GM18508 (cell line): Measurements from ENCODE around the gene CAMTA1.
"Not testable (repeated sequence)": the region's sequence is repeated elsewhere in the genome, so short reads cannot be mapped to it uniquely, and the experiment has no call there.

Source experiments
- ATAC-seq: cut with Tn5 transposase; IDR thresholded peaks from one replicate; pipeline ENCODE4 v1.9.1; 2021; ENCODE audit warnings: moderate number of reproducible peaks; ENCODE audit not compliant: insufficient read depth, unreplicated experiment

Gene CAMTA1

GRCh38 chr1:7151978-7152377 lies 366.7 kb downstream of the CAMTA1 start:
- ATAC-seq: no peak

GRCh38 chr1:7152655-7153054 lies 367.4 kb downstream of the CAMTA1 start:
- no peak for ATAC-seq

- ATAC-seq: no peak
Measured at GRCh38 chr1:7153464-7153863, 368.2 kb downstream of the CAMTA1 start.

GRCh38 chr1:7159116-7159781 lies 374.0 kb downstream of the CAMTA1 start:
- ATAC-seq: no peak

GRCh38 chr1:7168554-7168953 lies 383.3 kb downstream of the CAMTA1 start:
- not testable (repeated sequence) for ATAC-seq

- ATAC-seq: no peak
Measured at GRCh38 chr1:7171168-7171567, 385.9 kb downstream of the CAMTA1 start.

- ATAC-seq: no peak
Measured at GRCh38 chr1:7171574-7171973, 386.3 kb downstream of the CAMTA1 start.

GRCh38 chr1:7172804-7173203 lies 387.6 kb downstream of the CAMTA1 start:
- no peak for ATAC-seq

GRCh38 chr1:7174561-7174960 lies 389.3 kb downstream of the CAMTA1 start:
- no peak for ATAC-seq

- no peak for ATAC-seq
Measured at GRCh38 chr1:7174980-7175906, 390.0 kb downstream of the CAMTA1 start.

- ATAC-seq: no peak
Measured at GRCh38 chr1:7177021-7177420, 391.8 kb downstream of the CAMTA1 start.

GRCh38 chr1:7177438-7178146 lies 392.3 kb downstream of the CAMTA1 start:
- ATAC-seq: no peak

GRCh38 chr1:7178336-7178735 lies 393.1 kb downstream of the CAMTA1 start:
- ATAC-seq: no peak

- ATAC-seq: no peak
Measured at GRCh38 chr1:7178741-7179140, 393.5 kb downstream of the CAMTA1 start.

GRCh38 chr1:7185721-7186120 lies 400.5 kb downstream of the CAMTA1 start:
- no peak for ATAC-seq

- ATAC-seq: no peak
Measured at GRCh38 chr1:7186382-7187111, 401.3 kb downstream of the CAMTA1 start.

GRCh38 chr1:7187112-7187493 lies 401.8 kb downstream of the CAMTA1 start:
- no peak for ATAC-seq

- ATAC-seq: no peak
Measured at GRCh38 chr1:7190261-7190660, 405.0 kb downstream of the CAMTA1 start.

GRCh38 chr1:7192453-7192852 lies 407.2 kb downstream of the CAMTA1 start:
- no peak for ATAC-seq
